ENCODE data around the gene ZNF69.
"Not testable (repeated sequence)": the region's sequence is repeated elsewhere in the genome, so short reads cannot be mapped to it uniquely, and the experiment has no call there.

Gene ZNF69

DNA sequence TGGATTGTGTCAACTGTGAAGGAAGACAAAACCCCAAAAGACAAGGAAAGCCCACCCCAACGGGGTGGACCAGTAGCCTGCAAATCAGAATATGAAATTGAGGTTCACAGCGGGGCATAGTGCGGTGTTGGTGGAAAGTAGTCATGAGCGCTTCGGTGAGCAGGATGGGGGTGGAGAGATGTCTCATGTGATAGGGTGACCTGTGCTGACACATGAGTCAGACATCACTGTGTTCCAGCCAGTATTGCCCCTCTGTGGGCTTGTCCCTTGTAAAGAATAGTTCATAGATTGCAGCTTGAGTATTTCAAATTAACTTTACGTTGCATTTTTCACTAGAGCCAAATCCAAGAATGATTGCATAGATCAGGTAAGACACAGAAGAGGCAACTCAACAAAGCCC, 7.3 kb downstream of the ZNF69 start:
- no peak for DNase-seq (ENCODE audit: low read depth)

DNA sequence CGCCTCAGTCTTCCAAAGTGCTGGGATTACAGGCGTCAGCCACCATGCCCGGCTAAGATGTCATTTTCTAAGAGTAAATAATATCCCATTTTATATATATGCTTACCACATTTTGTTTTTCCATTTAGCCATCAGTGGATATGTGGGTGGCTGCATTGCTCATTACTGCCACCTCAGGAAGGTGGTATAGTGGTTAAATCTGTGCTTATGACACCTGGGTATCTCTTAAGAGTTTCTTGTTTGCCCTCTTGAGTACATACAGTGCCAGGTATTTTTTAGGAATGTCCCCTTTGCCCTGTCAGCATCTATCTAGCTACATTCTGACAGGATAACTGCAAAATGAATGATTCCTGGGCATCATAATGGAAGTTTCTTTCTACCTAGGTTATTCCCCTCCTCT, 14.6 kb downstream of the ZNF69 start:
- DNase-seq (ENCODE audit: low read depth) = no peak

DNA sequence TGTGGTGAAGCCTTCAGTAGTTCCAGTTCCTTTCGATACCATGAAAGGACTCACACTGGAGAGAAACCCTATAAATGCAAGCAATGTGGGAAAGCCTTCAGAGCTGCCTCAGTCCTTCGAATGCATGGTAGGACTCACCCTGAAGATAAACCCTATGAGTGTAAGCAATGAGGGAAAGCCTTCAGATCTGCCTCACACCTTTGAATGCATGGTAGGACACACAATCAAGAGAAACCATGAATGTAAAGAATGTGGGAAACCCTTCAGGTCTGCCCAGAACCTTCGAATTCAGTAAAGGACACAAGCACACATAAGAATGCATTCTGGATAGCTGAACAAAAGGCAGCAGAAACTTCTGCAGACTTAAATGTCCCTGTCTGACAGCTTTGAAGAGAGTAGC, 18.3 kb downstream of the ZNF69 start:
- DNase-seq (ENCODE audit: low read depth) = no peak

DNA sequence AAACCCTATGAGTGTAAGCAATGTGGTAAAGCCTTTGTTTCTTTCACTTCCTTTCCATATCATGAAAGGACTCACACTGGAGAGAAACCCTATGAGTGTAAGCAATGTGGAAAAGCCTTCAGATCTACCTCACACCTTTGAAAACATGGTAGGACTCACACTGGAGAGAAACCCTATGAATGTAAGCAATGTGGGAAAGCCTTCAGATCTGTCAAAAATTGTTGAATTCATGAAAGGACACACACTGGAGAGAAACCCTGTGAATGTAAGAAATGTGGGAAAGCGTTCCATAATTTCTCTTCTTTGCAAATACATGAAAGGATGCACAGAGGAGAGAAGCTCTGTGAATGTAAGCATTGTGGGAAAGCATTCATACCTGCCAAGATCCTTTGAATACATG, 24.4 kb downstream of the ZNF69 start:
- DNase-seq (ENCODE audit: low read depth) = not testable (repeated sequence)

DNA sequence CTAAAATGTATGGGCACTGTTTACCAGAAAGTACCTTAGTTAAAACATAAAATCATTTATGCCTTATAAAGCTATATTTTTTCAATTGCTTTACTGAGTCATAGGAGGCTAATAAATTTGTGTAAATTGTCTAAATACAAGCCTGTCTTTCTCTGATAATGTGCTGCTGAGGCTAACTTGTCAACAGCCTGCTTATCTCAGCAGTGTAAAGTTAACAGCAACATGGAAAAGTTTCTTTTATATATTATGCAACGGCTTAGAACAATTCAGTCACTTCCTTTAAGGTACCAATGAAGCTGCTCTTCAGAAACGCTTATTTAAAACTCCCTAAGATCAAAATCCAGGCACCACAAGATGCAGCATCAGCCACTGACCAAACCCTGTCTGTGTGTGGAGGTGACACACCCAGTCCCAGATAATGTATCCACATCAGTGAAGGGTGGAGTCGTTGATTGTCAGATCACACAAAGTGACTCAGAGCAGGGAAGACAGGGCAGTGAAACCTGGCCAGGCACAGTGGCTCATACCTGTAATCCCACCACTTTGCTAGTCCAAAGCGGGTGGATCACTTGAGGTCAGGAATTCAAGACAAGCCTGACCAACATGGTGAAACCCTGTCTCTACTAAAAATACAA, 27.0 kb downstream of the ZNF69 start:
- not testable (repeated sequence) for DNase-seq (ENCODE audit: low read depth)

DNA sequence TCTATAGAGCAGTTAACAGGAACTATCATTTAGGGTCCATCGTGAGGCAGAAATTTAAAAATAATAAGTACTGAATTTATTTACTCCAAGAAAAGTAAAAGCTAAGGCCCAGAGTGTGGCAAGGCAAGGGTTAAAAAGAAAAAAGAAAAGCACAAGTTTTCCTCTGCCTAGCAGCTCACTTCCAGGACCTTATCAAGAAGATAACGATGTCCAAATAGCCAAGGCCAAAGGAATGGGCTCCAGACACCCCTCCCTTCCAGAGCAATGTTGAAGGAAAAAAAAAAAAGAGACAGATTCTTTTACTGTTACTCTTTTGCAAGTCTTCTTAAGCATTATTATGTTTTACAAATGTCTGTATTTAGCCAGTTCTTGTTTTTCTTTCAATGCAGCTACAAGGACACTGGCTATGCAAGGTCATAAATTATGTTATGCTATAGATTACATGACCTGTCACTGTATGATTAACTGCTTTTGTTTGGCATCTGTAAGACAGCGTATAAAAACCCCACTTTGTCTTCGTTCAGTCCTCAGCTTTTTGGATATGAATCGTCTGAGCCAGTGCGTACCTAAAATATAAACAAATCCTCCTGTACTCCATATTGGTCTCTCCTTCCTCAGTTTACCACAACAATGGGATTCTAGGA, 34.4 kb downstream of the ZNF69 start:
- no peak for DNase-seq (ENCODE audit: low read depth)

DNA sequence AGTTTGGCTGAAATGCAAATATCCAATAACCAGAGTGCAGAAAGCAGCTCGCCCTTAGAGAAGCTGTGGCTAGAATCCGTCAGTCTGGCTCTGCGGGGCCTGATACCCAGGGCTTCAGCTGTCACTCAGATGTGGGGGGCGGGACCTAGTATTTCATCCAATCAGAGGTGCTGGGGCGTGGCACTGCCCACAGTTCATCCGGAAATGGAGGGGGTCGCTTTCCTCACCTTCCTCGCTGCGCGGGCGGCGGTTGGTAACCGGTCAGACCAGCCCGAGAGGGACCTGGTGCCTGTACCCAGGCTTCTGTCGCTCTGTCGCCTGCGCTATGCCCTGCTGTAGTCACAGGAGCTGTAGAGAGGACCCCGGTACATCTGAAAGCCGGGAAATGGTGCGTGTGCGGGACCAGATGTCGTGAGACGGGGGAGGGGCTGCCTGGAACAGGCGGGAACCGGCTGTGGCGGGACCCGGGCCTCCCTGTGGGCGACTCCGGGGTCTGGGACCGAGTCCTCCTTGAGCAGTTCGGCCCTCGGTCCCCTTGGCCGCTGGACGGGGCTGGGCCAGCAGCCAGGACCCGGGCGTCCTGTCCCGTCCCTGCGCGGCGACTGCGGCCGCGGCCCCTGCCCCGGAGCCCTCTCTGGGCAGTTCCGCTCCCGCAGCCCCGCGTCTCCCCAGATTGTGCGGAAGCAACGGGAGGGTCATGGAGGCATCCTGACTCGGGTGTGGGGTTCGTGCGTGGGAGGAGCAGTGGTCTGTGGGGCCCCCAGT, 37.5 kb downstream of the ZNF69 start, which contains the start of gene ZNF700:
Gene ZNF700, plus strand, starts transcription at position 222 of the 765 bp plus-strand sequence. Its CDS starts 104 bp downstream, at position 326.
- DNase-seq (ENCODE audit: low read depth) = peak; percentile 83

DNA sequence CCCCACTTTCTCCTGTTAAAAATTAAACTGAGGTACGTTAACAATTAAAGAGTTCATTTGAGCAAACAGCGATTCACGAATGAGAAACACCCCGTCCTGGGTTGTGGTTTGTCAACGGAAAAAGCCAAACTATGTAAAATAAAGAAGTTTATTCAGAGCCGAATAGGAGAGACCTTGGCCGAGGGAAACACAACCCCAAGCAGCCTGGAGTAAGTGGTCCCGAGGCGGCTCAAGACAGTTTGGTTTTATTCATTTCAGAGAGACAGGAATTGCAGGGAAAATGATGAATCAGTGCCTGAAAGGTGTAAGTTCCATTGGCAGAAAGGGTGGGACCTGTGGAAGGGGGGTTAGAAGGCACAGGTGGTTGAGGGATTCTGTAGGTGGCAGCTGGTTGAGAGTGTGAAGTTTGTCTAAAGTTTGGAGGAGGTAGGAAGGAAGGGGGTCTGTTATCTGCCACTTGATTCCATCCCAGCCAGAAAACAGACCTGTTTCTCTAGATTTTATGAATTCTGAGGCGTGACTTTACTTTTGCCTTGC, 38.1 kb downstream of the ZNF69 start:
- DNase-seq (ENCODE audit: low read depth) = not testable (repeated sequence)

DNA sequence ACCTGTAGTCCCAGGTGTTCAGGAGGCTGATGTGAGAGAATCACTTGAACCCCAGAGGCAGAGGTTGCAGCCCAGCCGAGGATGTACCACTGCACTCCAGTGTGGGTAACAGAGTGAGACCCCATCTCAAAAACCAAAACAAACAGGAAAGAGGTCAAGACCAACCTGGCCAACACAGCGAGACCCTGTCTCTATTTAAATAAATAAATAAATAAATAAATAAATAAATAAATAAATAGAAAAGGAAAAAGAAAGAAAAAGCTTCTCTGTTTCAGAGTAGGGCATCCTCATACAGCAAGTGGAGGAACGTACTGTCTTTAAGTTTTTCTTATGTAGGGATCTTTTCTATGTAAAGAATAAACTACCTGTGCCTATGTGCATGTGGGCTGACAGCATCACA, 39.6 kb downstream of the ZNF69 start:
- DNase-seq (ENCODE audit: low read depth) = no peak

DNA sequence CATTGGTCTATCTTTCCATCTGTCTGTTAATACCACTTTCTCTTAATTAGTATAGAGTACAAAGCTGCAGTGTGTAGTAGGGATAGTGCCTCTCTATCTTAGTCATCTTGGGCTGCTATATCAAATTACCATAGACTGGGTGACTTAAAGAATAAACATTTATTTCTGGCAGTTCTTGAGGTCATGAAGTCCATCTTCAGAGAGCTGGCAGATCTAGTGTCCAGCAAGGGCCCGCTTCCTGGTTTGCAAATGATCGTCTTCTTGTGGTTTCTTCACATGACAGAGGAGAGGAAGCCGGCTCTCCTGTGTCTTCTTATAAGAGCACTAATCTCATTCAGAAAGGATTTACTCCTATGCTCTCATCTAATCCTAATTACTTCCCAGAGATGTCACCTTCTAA, 43.5 kb downstream of the ZNF69 start:
- DNase-seq (ENCODE audit: low read depth) = no peak

DNA sequence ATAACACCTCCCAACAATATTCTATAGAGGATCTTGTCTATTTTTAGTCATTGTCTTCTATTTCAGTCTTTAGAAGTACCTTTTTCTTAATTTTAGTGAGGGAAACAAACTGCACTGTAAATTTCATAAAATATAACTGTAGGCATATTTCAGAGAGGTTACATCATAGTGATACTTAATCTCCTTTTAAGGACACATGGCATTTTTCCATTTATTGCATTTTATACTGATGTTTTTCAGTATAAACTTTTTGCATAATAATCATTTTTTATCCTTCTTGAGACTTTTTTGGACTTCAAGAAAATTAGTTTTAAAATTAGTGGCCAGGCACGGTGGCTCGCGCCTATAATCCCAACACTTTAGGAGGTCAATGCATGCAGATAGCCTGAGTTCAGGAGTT, 43.9 kb downstream of the ZNF69 start:
- no peak for DNase-seq (ENCODE audit: low read depth)

DNA sequence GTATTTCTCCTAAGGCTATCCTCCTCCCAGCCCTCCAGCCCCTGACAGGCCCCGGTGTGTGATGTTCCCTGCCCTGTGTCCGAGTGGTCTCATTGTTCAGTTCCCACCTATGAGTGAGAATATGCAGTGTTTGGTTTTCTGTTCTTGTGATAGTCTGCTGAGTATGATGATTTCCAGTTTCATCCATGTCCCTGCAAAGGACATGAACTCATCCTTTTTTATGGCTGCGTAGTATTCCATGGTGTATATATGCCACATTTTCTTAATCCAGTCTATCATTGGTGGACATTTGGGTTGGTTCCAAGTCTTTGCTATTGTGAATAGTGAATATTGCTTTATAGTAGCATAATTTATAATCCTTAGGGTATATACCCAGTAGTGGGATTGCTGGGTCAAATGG, 48.2 kb downstream of the ZNF69 start:
- DNase-seq (ENCODE audit: low read depth) = not testable (repeated sequence)

DNA sequence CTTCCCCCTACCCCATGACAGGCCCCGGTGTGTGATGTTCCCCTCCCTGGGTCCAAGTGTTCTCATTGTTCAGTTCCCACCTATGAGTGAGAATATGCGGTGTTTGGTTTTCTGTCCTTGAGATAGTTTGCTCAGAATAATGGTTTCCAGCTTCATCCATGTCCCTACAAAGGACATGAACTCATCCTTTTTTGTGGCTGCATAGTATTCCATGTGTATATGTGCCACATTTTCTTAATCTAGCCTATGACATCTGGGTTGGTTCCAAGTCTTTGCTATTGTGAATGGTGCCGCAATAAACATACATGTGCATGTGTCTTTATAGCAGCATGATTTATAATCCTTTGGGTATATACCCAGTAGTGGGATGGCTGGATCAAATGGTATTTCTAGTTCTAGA, 50.8 kb downstream of the ZNF69 start:
- not testable (repeated sequence) for DNase-seq (ENCODE audit: low read depth)

DNA sequence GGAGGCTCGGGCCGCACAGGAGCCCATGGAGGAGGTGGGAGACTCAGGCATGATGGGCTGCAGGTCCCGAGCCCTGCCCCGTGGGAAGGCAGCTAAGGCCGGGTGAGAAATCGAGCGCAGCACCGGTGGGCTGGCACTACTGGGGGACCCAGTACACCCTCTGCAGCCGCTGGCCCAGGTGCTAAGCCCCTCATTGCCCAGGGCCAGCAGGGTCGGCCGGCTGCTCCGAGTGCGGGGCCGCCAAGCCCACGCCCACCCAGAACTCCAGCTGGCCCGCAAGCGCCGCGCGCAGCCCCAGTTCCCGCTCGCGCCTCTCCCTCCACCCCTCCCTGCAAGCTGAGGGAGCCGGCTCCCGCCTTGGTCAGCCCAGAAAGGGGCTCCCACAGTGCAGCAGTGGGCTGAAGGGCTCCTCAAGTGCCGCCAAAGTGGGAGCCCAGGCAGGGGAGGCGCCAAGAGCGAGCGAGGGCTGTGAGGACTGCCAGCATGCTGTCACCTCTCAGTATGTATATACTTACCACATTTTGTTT, 53.8 kb downstream of the ZNF69 start:
- not testable (repeated sequence) for DNase-seq (ENCODE audit: low read depth)

DNA sequence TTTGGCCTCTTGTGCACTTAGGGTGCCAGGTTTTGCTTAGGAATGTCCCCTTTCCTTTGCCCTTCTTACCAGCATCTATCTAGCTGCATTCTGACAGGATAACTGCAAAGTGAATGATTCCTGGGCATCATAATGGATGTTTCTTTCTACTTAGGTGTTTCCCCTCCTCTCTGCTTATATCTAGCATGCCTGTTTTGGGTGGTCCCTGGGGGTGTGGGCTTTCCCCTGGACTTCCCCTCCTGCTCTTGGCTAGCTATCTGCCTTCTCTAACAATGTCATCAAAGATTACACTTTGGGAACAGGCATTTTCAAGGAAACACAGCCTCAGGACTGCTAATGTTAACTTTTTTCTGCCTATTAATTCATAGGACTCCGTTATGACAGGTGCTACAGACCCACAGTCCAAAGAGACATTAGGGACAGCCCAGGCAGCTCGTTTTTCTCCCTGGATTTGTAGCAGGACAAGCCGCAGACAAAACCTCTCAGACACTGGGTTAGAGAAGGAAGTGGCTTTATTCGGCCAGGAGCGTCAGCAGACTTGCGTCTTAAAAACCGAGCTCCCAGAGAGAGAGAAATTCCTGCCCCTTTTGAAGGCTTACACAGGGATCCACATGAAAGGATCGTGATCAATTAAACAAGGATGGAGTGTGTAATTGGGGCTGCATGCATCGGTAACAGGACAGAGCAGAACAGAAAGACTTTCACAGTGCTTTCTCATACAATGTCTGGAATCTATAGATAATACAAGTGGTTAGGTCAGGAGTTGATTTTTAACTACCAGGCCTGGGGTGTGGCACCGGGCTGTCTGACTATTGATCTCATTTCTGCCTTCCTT, 54.6 kb downstream of the ZNF69 start:
- no peak for DNase-seq (ENCODE audit: low read depth)

DNA sequence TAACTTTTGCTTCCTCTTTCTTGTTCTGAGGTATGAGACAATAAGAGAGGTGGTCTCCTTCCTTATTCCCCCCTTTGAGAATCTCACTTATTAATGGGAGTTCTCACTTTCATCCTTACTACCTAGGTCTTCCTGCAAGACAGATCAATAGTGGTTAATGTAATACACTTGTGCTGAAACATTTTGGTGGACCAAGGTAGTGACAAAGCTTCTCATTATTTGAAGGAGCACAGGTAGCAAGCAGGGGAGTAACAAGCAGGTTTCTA, 55.2 kb downstream of the ZNF69 start:
- DNase-seq (ENCODE audit: low read depth) = no peak

DNA sequence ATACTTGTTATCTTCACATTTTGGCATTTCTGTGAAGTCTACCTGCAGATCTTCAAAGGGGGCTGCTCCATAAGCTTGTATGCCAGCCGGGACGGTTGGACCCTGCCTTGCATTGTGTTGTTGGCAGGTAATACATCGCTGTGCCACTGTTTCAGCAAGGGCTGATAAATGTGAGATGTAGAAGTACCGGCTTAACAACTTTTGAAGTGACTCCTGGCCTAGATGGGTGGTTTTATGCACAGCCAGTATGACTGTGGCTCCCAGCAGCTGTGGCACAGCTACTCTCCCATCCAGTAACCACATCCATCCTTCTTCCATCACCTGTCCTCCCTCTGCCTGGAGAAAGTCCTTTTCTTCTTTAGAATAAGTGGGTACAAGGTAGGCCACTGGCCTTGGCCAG, 57.1 kb downstream of the ZNF69 start:
- DNase-seq (ENCODE audit: low read depth) = no peak

DNA sequence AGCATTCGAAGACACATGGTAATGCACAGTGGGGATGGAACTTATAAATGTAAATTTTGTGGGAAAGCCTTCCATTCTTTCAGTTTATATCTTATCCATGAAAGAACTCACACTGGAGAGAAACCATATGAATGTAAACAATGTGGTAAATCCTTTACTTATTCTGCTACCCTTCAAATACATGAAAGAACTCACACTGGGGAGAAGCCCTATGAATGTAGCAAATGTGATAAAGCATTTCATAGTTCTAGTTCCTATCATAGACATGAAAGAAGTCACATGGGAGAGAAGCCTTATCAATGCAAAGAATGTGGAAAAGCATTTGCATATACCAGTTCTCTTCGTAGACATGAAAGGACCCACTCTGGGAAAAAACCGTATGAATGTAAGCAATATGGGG, 61.1 kb downstream of the ZNF69 start:
- no peak for DNase-seq (ENCODE audit: low read depth)

DNA sequence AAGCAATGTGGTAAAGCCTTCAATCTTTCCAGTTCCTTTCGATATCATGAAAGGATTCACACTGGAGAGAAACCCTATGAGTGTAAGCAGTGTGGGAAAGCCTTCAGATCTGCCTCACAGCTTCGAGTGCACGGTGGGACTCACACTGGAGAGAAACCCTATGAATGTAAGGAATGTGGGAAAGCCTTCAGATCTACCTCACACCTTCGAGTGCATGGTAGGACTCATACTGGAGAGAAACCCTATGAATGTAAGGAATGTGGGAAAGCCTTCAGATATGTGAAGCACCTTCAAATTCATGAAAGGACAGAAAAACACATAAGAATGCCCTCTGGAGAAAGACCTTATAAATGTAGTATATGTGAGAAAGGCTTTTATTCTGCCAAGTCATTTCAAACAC, 61.6 kb downstream of the ZNF69 start:
- DNase-seq (ENCODE audit: low read depth) = no peak

DNA sequence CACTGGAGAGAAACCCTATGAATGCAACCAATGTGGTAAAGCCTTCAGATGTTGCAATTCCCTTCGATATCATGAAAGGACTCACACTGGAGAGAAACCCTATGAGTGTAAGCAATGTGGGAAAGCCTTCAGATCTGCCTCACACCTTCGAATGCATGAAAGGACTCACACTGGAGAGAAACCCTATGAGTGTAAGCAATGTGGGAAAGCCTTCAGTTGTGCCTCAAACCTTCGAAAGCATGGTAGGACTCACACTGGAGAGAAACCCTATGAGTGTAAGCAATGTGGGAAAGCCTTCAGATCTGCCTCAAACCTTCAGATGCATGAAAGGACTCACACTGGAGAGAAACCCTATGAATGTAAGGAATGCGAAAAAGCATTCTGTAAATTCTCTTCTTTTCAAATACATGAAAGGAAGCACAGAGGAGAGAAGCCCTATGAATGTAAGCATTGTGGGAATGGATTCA, 62.1 kb downstream of the ZNF69 start:
- not testable (repeated sequence) for DNase-seq (ENCODE audit: low read depth)

DNA sequence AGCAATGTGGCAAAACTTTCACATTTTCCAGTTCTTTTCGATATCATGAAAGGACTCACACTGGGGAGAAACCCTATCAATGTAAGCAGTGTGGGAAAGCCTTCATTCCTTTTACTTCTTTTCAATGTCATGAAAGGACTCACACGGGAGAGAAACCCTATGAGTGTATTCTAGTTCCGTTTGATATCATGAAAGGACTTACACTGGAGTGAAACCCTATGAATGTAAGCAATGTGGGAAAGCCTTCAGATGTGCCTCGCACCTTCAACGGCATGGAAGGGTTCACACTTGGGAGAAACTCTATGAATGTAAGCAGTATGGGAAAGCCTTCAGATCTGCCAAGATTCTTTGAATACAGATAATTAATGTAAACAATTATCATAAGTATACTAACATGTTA, 62.7 kb downstream of the ZNF69 start:
- DNase-seq (ENCODE audit: low read depth) = no peak
